ENCODE results near the gene CDKN2AIP. TPM values are rescaled to one million over a fixed set of nuclear protein-coding genes. Genes with fewer than 3 reads are reported as not detected.

The CDKN2AIP gene
- total and polyA plus RNA-seq, 10 of the 15 experiments (the other 5 are each of a cell fraction or from before 2014, with no cell fraction given): 6.0 to 22.7 (median 15.9) TPM

GRCh38 chr4:183492791-183493222 lies 48.4 kb downstream of the CDKN2AIP start:
- Histone ChIP-seq H2AFZ (ENCODE audit: control insufficient read depth, low read depth, low read length) (no peak overlapping the region), H3K4me2 (ENCODE audit: control insufficient read depth, insufficient read depth) (no peak overlapping the region), H3K4me3 (no peak overlapping the region), H3K27ac (ENCODE audit: control insufficient read depth, insufficient read depth) (no peak overlapping the region), H4K20me1 (ENCODE audit: control insufficient read depth, insufficient read depth) (no peaks in the 10 kb centered on the region), H3K4me1 (ENCODE audit: control insufficient read depth, insufficient read depth, low read length) (no peaks in the 10 kb centered on the region), H3K9me3 (replicated peaks; ENCODE audit: control insufficient read depth, insufficient read depth, low read length) (no peaks in the 10 kb centered on the region), H3K79me2 (ENCODE audit: control insufficient read depth, insufficient read depth, low read length) (no peaks in the 10 kb centered on the region), H3K36me3 (ENCODE audit: control insufficient read depth in 2 of 2, insufficient read depth in 2 of 2, low read length in 1 of 2) (no peaks in the 10 kb centered on the region), H3K9ac (ENCODE audit: control insufficient read depth, insufficient read depth, low read length) (no peak overlapping the region), H3K27me3 (replicated peaks in 1 of 2; ENCODE audit: control insufficient read depth in 2 of 2, insufficient read depth in 2 of 2, low read length in 1 of 2) (no peaks in the 10 kb centered on the region)
- DNase-seq (ENCODE audit: low read depth, low spot score) (no peak), ATAC-seq (no peak), FAIRE-seq (no peak)
- BruUV-seq (replicated peaks): no TSS peak
- SMC1A ChIA-PET (ENCODE audit: uncharacterized antibody, unreplicated experiment): interaction anchor here (0.9 kb wide), 1 partner anchor 71 kb away, joined by 3 read pairs; no protein-coding TSS in a partner anchor
- RAD21 ChIA-PET (ENCODE audit: unreplicated experiment): no interaction called here
- CTCF ChIA-PET: interaction anchor here (1.4 kb wide), 1 partner anchor 11 kb away, joined by 7 read pairs; the partner anchor contains the start of gene ING2
- WGBS (ENCODE audit: insufficient coverage, insufficient replicate concordance, low lambda C conversion rate, missing lambda C conversion rate): 76% methylated on average over 3 of the region's 3 CpGs
- POLR2A ChIA-PET: interaction anchor here (0.8 kb wide), 1 partner anchor 11 kb away, joined by 3 read pairs; no protein-coding TSS in a partner anchor
- intact Hi-C loops (cut with micrococcal nuclease; ENCODE audit: unreplicated experiment): no loop called here
- in situ Hi-C loops (cut with MboI): no loop called here
- TF ChIP-seq RAD21 (IDR thresholded peaks at IDR 0.05; ENCODE audit: insufficient read depth, low read depth, low read length) (no peak), NRF1 (conservative IDR thresholded peaks at IDR 0.05; ENCODE audit: low read depth, low read length) (no peak), MEF2B (IDR thresholded peaks at IDR 0.05; ENCODE audit: partially characterized antibody, poor library complexity, severe bottlenecking) (no peak), MTA3 (IDR thresholded peaks at IDR 0.05; ENCODE audit: borderline replicate concordance, low read length) (no peak), ZBTB33 (IDR thresholded peaks at IDR 0.05) (no peak), ZZZ3 (IDR thresholded peaks at IDR 0.05; ENCODE audit: control insufficient read depth, insufficient read length, low read depth) (no peak), LARP7 (IDR thresholded peaks at IDR 0.05) (no peak), SUPT20H (IDR thresholded peaks at IDR 0.05; ENCODE audit: borderline replicate concordance, control insufficient read depth, low read depth, low read length) (no peak), SP1 (IDR thresholded peaks at IDR 0.05; ENCODE audit: low read depth, low read length) (no peak), ELK1 (IDR thresholded peaks at IDR 0.05; ENCODE audit: low read depth, low read length) (no peak), YY1 (IDR thresholded peaks at IDR 0.05; ENCODE audit: low read depth, low read length) (no peak), NFIC (IDR thresholded peaks at IDR 0.05; ENCODE audit: low read depth, low read length) (no peak), MTA2 (IDR thresholded peaks at IDR 0.05; ENCODE audit: low read depth) (no peak), YBX1 (IDR thresholded peaks at IDR 0.05) (no peak)
- TF ChIP-seq, protein P1, sequence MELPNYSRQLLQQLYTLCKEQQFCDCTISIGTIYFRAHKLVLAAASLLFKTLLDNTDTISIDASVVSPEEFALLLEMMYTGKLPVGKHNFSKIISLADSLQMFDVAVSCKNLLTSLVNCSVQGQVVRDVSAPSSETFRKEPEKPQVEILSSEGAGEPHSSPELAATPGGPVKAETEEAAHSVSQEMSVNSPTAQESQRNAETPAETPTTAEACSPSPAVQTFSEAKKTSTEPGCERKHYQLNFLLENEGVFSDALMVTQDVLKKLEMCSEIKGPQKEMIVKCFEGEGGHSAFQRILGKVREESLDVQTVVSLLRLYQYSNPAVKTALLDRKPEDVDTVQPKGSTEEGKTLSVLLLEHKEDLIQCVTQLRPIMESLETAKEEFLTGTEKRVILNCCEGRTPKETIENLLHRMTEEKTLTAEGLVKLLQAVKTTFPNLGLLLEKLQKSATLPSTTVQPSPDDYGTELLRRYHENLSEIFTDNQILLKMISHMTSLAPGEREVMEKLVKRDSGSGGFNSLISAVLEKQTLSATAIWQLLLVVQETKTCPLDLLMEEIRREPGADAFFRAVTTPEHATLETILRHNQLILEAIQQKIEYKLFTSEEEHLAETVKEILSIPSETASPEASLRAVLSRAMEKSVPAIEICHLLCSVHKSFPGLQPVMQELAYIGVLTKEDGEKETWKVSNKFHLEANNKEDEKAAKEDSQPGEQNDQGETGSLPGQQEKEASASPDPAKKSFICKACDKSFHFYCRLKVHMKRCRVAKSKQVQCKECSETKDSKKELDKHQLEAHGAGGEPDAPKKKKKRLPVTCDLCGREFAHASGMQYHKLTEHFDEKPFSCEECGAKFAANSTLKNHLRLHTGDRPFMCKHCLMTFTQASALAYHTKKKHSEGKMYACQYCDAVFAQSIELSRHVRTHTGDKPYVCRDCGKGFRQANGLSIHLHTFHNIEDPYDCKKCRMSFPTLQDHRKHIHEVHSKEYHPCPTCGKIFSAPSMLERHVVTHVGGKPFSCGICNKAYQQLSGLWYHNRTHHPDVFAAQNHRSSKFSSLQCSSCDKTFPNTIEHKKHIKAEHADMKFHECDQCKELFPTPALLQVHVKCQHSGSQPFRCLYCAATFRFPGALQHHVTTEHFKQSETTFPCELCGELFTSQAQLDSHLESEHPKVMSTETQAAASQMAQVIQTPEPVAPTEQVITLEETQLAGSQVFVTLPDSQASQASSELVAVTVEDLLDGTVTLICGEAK (IDR thresholded peaks at IDR 0.05; ENCODE audit: borderline replicate concordance): no peak
- TF ChIP-seq, protein P2, sequence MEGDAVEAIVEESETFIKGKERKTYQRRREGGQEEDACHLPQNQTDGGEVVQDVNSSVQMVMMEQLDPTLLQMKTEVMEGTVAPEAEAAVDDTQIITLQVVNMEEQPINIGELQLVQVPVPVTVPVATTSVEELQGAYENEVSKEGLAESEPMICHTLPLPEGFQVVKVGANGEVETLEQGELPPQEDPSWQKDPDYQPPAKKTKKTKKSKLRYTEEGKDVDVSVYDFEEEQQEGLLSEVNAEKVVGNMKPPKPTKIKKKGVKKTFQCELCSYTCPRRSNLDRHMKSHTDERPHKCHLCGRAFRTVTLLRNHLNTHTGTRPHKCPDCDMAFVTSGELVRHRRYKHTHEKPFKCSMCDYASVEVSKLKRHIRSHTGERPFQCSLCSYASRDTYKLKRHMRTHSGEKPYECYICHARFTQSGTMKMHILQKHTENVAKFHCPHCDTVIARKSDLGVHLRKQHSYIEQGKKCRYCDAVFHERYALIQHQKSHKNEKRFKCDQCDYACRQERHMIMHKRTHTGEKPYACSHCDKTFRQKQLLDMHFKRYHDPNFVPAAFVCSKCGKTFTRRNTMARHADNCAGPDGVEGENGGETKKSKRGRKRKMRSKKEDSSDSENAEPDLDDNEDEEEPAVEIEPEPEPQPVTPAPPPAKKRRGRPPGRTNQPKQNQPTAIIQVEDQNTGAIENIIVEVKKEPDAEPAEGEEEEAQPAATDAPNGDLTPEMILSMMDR (IDR thresholded peaks at IDR 0.05 in 2 of 3, conservative IDR thresholded peaks at IDR 0.05 in 1 of 3; ENCODE audit: control insufficient read depth in 2 of 3, extremely low read depth in 1 of 3, insufficient read depth in 1 of 3, low read depth in 3 of 3, low read length in 3 of 3): no peak

Measured in GM12878 (cell line).